ENCODE results near the gene MARCHF11. TPM values are rescaled to one million over a fixed set of nuclear protein-coding genes. Genes with fewer than 3 reads are reported as not detected.

The MARCHF11 gene
- total RNA-seq, 6 experiments from 2014 or later, result not detected

GRCh38 chr5:16043349-16043965 lies 136.1 kb downstream of the MARCHF11 start:
- TF ChIP-seq POLR2A (IDR thresholded peaks at IDR 0.05), result no peak
- TF ChIP-seq, protein P1, sequence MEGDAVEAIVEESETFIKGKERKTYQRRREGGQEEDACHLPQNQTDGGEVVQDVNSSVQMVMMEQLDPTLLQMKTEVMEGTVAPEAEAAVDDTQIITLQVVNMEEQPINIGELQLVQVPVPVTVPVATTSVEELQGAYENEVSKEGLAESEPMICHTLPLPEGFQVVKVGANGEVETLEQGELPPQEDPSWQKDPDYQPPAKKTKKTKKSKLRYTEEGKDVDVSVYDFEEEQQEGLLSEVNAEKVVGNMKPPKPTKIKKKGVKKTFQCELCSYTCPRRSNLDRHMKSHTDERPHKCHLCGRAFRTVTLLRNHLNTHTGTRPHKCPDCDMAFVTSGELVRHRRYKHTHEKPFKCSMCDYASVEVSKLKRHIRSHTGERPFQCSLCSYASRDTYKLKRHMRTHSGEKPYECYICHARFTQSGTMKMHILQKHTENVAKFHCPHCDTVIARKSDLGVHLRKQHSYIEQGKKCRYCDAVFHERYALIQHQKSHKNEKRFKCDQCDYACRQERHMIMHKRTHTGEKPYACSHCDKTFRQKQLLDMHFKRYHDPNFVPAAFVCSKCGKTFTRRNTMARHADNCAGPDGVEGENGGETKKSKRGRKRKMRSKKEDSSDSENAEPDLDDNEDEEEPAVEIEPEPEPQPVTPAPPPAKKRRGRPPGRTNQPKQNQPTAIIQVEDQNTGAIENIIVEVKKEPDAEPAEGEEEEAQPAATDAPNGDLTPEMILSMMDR (IDR thresholded peaks at IDR 0.05), result no peak
- H3K4me1 ChIP-seq, result no peaks in the 10 kb centered on the region
- WGBS (ENCODE audit: insufficient coverage, low coverage, low lambda C conversion rate, missing lambda C conversion rate), result 28% methylated on average over 4 of the region's 5 CpGs

GRCh38 chr5:16037121-16037845 lies 142.3 kb downstream of the MARCHF11 start:
- Histone ChIP-seq H3K36me3 (no peaks in the 10 kb centered on the region), H3K27me3 (no peaks in the 10 kb centered on the region), H3K9me3 (no peaks in the 10 kb centered on the region), H3K4me1 (no peaks in the 10 kb centered on the region), H3K4me3 (no peak overlapping the region), H3K27ac (no peak overlapping the region)
- ATAC-seq, result no peak
- intact Hi-C loops (cut with DNase I), result no loop called here
- no peak for DNase-seq
- TF ChIP-seq, protein P1 (IDR thresholded peaks at IDR 0.05), result no peak
- no peak for TF ChIP-seq POLR2A (IDR thresholded peaks at IDR 0.05)
- 43% methylated on average over 7 of the region's 8 CpGs for WGBS (ENCODE audit: insufficient coverage, low coverage, low lambda C conversion rate, missing lambda C conversion rate)

More at GRCh38 chr5:16043349-16043965, 136.1 kb downstream of the MARCHF11 start:
- no peaks in the 10 kb centered on the region for H3K9me3 ChIP-seq
- no peak for DNase-seq
- intact Hi-C loops (cut with DNase I), result no loop called here
- no peak for ATAC-seq
- H3K27me3 ChIP-seq, result no peaks in the 10 kb centered on the region
- H3K4me3 ChIP-seq, result no peak overlapping the region
- no peak overlapping the region for H3K27ac ChIP-seq
- no peaks in the 10 kb centered on the region for H3K36me3 ChIP-seq

- H3K27ac ChIP-seq, result no peak overlapping the region
- no peaks in the 10 kb centered on the region for H3K36me3 ChIP-seq
- ATAC-seq (no peak), DNase-seq (no peak)
- 59% methylated on average over 8 of the region's 8 CpGs for WGBS (ENCODE audit: insufficient coverage, low coverage, low lambda C conversion rate, missing lambda C conversion rate)
- no peaks in the 10 kb centered on the region for H3K9me3 ChIP-seq
- H3K4me1 ChIP-seq, result no peaks in the 10 kb centered on the region
- intact Hi-C loops (cut with DNase I), result no loop called here
- H3K4me3 ChIP-seq, result no peak overlapping the region
- TF ChIP-seq, protein P1 (IDR thresholded peaks at IDR 0.05), result no peak
- TF ChIP-seq POLR2A (IDR thresholded peaks at IDR 0.05), result no peak
- no peaks in the 10 kb centered on the region for H3K27me3 ChIP-seq
Measured at GRCh38 chr5:16034319-16035001, 145.1 kb downstream of the MARCHF11 start.

DNA sequence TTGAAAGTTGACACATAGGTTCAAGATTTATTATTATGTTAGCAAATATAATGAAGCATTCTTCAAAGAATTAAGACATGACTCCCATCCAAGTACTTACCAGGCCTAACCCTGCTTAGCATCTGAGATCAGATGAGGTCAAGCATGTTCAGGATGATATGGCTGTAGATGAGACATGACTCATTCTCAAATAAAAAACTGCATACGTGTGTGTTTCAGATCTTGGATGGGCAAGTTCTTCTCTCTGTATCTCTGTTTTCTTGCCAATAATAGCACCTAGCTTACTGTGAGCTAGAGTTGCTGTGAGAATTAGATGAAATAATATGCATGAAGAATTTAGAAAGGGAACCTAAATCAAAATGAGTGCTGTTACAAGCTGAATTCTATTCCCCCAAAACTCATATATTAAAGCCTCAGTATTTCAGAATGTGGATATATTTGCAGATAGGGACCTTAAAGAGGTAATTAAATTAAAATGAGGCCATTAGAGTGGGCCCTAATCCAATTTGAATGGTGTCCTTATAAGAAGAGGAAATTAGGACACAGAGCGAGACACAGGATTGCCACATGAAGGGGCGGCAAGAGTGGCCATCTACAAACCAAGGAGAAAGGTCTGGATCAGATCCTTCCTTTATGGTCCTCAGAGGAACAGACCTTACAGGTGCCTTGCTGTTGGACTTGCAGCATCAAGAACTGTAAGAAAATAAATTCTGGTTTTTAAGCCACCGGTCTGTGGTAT lies 146.2 kb downstream of the MARCHF11 start:
- no peaks in the 10 kb centered on the region for H3K9me3 ChIP-seq
- intact Hi-C loops (cut with DNase I), result no loop called here
- H3K36me3 ChIP-seq, result no peaks in the 10 kb centered on the region
- DNase-seq (no peak), ATAC-seq (no peak)
- H3K4me3 ChIP-seq, result no peak overlapping the region
- TF ChIP-seq, protein P1 (IDR thresholded peaks at IDR 0.05), result no peak
- TF ChIP-seq POLR2A (IDR thresholded peaks at IDR 0.05), result no peak
- H3K27ac ChIP-seq, result no peak overlapping the region
- no peaks in the 10 kb centered on the region for H3K27me3 ChIP-seq
- 83% methylated on average over 4 of the region's 4 CpGs for WGBS (ENCODE audit: insufficient coverage, low coverage, low lambda C conversion rate, missing lambda C conversion rate)
- no peaks in the 10 kb centered on the region for H3K4me1 ChIP-seq

Data from right lobe of liver (tissue), 6 donors.